GM10847 (cell line): ENCODE data around the gene GHRH.

ENCODE experiments used
- POLR2A ChIP-seq: IDR thresholded peaks from 2 replicates; pipeline ENCODE4 v1.6.1; 2011; ENCODE audit not compliant: insufficient read length; ENCODE audit errors: extremely low read depth

Gene GHRH

GRCh38 chr20:37261714-37262113, at the start of gene GHRH:
Gene GHRH (minus strand): TSS chr20:37261814. CDS start chr20:37256889, 4,925 bp downstream.
- no peak for TF ChIP-seq POLR2A

DNA sequence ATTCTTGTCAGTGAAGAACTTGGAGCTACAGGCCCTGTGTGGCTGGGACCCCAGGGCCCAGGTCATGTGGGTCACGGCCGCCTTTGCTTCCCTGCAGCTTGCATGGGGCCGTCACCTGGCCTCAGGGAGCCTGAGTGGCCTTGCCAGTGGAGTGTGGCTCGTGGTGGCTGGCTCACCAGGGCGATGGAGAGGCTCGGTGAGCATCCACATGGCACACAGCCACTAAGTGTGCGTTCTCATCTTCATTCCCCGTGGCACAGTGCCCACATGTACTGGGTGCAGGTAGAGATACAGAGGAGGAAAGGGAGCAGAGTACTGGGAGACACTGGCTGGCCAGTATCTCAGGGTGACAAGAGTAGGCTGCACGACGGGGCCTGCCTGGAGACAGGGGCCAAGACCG, 49.3 kb upstream of the GHRH start:
- no peak for TF ChIP-seq POLR2A

DNA sequence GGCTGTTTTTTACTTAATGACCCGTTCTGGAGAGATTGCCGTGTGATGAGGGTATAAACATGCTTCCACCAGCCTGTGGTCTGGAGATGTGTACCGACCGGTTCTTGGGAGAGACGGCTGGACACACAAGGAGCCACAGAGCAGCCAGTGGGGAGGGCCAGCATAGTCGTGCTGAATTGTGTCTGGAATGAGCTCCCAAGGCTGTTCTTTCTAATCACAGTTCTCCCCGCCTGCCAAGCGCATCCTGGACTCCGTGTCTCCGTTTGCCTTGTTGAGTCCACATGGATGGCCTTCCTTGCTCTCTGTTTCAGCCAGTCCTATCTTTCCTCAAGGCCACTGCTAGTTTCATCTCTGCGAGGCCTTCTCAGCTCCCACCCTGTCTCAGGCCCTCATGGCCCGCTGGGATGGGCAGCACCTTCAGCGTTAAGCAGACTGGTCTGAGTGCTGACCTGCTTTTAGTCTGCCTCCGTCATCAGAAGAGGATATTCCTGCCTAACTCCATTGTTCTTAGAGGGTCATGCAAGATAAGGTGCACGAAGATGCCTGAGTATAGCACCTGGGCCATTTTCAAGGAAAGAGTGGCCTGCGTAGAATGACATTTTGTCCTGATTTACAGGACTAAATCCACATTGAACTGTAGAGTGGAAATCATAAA, 48.4 kb upstream of the GHRH start:
- no peak for TF ChIP-seq POLR2A

DNA sequence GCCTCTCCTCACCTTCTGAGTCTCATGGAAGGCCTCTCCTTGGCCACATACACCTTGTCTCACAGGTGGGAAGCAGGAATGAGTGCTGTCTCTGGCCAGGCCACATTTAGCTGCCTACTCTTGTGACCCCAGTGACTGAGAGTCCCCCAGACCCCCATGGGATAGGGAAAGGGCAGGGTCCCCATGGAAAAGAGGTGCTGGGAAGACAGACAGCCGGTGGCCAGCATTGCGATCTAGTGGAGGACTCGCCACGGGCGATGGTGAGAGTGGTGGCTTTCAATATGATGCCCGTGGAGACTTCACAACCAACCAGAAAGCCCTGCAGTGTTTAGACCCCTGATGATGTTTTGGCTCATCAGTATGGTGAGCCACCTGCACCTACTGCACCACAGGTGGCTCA, 47.7 kb upstream of the GHRH start:
- TF ChIP-seq POLR2A: no peak

- no peak for TF ChIP-seq POLR2A
These were observed 46.8 kb upstream of the GHRH start for GRCh38 chr20:37308086-37309050.

- TF ChIP-seq POLR2A: no peak
These were observed 44.2 kb upstream of the GHRH start for GRCh38 chr20:37305839-37306238.

- TF ChIP-seq POLR2A: no peak
These were observed 43.5 kb upstream of the GHRH start for GRCh38 chr20:37305079-37305478.

- TF ChIP-seq POLR2A: no peak
These were observed 42.0 kb upstream of the GHRH start for GRCh38 chr20:37303637-37304036.

DNA sequence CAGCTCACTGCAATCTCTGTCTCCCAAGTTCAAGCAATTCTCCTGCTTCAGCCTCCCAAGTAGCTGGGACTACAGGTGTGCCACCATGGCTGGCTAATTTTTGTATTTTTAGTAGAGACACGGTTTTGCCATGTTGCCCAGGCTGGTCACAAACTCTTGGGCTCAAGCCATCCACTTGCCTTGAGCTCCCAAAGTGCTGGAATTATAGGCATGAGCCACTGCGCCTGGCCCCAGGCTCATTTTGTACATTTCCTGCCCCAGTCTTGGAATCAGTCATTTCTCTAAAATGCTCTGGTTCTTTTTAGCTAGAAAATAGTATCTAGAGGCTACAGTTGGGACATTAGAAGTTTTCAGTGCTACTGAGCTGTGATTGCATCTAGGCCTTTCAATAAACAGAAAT, 41.4 kb upstream of the GHRH start:
- TF ChIP-seq POLR2A: no peak

- TF ChIP-seq POLR2A: no peak
These were observed 39.9 kb upstream of the GHRH start for GRCh38 chr20:37301558-37301957.

- no peak for TF ChIP-seq POLR2A
These were observed 39.5 kb upstream of the GHRH start for GRCh38 chr20:37301120-37301519.

DNA sequence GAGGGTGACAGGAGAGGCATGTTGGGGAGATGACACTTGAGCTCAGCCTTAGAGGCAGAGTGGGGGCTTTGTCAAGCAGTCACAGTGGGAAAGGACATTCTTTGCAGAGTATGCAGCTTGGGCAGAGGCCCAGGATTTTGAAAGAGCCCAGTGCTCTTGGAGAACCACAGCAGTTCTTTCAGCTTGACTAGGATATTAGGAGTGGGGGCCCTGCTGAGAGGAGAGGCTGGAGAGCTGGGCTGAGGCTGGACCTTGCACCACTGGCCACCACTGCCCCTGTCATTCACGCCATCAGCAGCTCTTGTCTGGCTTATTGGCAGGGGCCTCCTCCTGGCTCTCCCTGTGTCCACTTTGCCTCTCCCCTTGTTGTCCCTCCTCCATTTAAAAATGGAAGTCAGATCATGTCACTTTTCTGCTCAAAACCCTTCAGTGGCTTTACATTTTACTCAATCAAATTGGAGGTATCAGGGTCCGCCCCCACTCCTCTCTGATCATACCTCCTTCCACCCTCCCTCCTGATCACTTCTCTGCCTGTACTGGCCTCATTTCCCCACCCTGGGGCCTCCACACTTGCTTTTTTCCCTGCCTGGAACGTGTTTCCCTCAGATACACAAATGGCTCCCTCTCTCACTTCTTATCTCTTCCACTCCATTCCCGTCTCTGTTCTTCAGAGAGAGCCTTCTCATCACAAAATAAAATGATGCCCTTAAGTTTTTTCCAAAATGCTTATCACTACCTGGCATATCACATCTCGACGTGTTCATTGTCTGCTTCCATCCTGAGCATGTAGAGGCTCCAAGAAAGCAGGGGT, 38.3 kb upstream of the GHRH start:
- TF ChIP-seq POLR2A: no peak

DNA sequence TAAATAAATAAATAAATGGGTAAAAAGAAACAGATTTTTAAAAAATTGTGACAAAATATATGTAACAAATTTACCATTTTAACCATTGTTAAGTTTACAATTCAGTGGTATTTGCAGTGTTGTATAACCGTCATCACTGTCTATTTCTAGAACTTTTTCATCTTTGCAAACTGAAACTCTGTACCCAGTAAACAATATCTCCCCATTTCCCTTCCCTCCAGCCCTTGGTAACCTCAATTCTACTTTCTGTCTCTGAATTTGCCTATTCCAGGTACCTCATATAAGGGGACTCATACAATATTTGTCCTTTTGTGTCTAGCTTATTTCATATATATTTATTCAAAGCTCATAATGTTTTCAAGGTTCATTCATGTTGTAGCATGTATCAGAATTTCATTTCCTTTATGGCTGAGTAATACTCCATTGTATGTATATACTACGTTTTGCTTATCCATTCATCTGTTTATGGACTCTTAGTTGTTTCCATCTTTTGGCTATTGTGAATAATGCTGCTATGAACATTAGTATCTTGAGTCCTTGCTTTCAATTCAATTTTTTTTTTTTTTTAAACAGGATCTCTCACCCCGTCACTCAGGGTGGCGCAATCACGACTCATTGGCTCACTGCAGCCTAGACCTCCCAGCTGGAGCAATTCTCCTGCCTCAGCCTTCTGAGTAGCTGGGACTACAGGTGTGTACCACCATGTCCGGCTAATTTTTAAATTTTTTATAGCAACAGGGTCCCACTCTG, 36.8 kb upstream of the GHRH start:
- TF ChIP-seq POLR2A: no peak

- TF ChIP-seq POLR2A: no peak
These were observed 35.6 kb upstream of the GHRH start for GRCh38 chr20:37297066-37297736.
